Activated naive CD4-positive, alpha-beta T cell treated with anti-CD3 and anti-CD28 coated beads, Interleukin-2, amount 10 ng/mL, durations not matched to agents 7 days and 5 days (primary cell): ENCODE data around the gene RYR2.

Source experiments
- CTCF ChIA-PET: fragments of 350-600 bp; sonication (Branson Sonifier 250); formaldehyde crosslinking; loops from one replicate; lab custom pipeline; 2021; ENCODE audit warnings: antibody characterized with exemption; lab: Charles Lee
- DNase-seq: peaks from one replicate; pipeline ENCODE4 v3.0.0-alpha.2; 2020
- H3K27ac Mint-ChIP-seq: one replicate; pipeline ENCODE4 v1.8.0; 2021; ENCODE audit warnings: mild to moderate bottlenecking, moderate library complexity, mixed read lengths
- H3K27me3 Mint-ChIP-seq: one replicate; pipeline ENCODE4 v1.8.0; 2021; ENCODE audit warnings: mild to moderate bottlenecking, mixed read lengths
- H3K36me3 Mint-ChIP-seq: one replicate; pipeline ENCODE4 v1.8.0; 2021; ENCODE audit warnings: mixed read lengths
- H3K4me1 Mint-ChIP-seq: one replicate; pipeline ENCODE4 v1.8.0; 2021; ENCODE audit warnings: mixed read lengths
- H3K4me3 Mint-ChIP-seq: one replicate; pipeline ENCODE4 v1.8.0; 2021; ENCODE audit warnings: mild to moderate bottlenecking, moderate library complexity, mixed read lengths
- H3K9me3 Mint-ChIP-seq: one replicate; pipeline ENCODE4 v1.8.0; 2021; ENCODE audit warnings: mixed read lengths

RYR2 gene

DNA sequence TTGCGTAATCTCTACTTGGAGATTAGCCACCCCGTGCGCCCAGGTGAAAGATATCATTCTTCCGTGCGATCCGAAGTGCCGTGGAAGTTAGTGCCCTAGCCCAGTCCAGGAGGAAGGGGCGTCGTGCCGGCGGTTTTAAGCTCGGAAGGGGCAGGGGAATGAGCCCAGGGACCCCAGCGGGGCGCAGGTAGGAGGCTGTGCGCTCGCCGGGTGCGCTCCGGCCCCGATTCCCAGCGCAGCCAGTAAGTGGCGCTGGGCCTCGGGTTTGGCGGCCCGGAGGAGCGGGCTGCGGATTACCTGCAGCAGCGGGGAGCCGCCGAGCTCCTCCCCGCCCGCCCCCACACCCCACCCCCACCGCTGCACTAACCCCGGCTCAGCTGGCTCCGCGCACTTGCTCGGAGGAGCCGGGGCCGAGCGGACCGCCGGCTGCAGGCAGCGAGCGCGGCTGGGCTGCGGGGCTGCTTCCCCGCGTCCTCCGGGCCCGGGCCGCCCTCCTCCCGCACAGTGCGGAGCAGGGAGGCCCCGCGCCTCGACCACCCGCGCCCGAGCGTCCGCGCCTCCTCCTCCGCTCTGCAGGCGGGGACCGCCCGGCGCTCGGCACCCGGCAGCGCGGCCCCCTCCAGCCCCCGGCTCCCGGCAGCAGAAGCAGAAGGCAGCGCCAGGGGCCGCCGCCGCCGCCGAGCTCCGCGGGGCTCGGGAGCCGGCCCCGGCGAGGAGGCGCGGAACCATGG is at the start of gene RYR2:
RYR2 (plus strand) TSS at position 390 of the 731 bp plus-strand sequence; CDS start at position 728, 338 bp downstream.
- DNase-seq: no peak
- Mint-ChIP-seq H3K4me3 (no peak within 1 kb of the TSS), H3K27ac (peak within 1 kb of the TSS; percentile 80), H3K27me3 (peaks cover 48% of the 10 kb centered on the region), H3K36me3 (peaks cover 2% of the 10 kb centered on the region), H3K4me1 (peaks cover 3% of the 10 kb centered on the region), H3K9me3 (no peaks in the 10 kb centered on the region)
- CTCF ChIA-PET: no interaction called here

DNA sequence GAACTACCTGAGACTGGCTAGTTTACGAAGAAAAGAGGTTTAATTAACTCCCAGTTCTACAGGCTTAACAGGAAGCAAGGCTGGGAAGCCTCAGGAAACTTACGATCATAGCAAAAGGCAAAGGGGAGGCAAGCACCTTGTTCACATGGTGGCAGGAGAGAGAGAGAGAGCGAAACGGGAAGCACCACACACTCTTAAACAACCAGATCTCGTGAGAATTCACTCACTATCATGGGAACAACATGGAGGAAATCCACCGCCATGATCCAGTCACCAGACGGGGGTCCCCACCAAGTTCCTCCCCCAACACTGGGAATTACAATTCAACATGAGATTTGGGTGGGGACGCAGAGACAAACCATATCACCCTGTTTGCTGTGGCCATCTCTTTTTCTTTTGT is 49.5 kb upstream of the RYR2 start:
- Mint-ChIP-seq H3K4me3 (no peak overlapping the region), H3K9me3 (no peaks in the 10 kb centered on the region), H3K27ac (no peak overlapping the region), H3K4me1 (no peaks in the 10 kb centered on the region), H3K36me3 (no peaks in the 10 kb centered on the region), H3K27me3 (no peaks in the 10 kb centered on the region)
- DNase-seq: no peak
- CTCF ChIA-PET: no interaction called here

DNA sequence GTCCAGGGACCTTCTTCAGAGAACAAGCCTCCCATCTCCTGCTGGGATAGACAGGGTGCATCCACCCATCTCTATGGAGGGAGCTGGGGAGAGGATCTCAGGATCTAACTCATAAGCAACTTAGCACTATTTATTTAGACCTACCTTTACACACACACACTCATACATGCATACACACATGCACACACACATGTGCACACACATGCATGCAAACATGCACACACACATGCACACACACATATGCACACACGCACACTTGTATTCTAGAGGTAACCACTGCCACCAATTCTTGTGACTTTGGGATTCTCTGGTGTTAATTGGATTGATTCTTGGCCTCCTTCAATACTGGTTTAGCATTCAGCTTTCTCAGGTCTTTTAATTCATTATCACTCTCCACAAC is 47.5 kb upstream of the RYR2 start:
- Mint-ChIP-seq H3K27me3 (no peaks in the 10 kb centered on the region), H3K36me3 (no peaks in the 10 kb centered on the region), H3K9me3 (no peaks in the 10 kb centered on the region), H3K4me1 (no peaks in the 10 kb centered on the region), H3K27ac (no peak overlapping the region), H3K4me3 (no peak overlapping the region)
- CTCF ChIA-PET: no interaction called here
- no peak for DNase-seq

DNA sequence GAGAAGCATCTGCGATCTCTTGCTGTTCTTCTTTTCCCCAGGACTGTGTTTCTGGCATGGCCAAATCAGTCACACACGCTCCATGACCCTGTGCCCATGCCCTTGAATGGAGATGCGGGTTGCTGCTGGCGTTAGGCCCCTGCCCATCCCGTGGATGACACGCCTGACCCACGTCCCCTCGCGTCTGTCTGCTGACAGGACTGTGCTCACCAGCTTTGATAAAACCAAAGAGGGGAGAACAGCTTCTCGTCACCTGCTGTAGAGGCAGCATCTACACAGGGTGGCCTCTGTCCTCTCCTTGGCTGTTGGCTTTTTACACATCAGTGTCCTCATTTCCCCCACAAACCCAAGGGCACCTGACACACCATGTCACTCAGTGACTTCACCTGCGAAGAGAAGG is 44.6 kb upstream of the RYR2 start:
- H3K27ac Mint-ChIP-seq: no peak overlapping the region
- no peak overlapping the region for H3K4me3 Mint-ChIP-seq
- H3K36me3 Mint-ChIP-seq: no peaks in the 10 kb centered on the region
- CTCF ChIA-PET: no interaction called here
- no peaks in the 10 kb centered on the region for H3K4me1 Mint-ChIP-seq
- no peak for DNase-seq
- no peaks in the 10 kb centered on the region for H3K27me3 Mint-ChIP-seq
- no peaks in the 10 kb centered on the region for H3K9me3 Mint-ChIP-seq

DNA sequence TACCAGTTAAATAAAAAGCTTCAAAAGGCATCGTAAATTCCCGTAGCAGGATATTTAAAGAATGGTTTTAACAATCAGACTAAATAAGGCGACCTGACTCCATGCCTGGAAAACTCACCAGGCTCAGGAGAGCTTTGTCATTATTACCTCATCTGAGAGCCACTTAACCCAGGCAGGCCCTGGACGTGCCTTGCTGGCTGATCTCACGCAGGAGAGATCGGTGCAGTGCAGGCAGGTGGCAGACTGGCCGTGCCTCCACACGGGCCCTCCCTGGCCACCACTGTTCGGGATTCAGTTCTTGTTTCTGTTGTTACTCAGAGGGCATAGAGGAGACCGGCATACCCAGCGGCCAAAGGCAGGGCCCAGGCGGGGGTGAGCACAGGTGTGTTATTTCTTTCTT is 44.1 kb upstream of the RYR2 start:
- Mint-ChIP-seq H3K9me3 (no peaks in the 10 kb centered on the region), H3K4me1 (no peaks in the 10 kb centered on the region), H3K27me3 (no peaks in the 10 kb centered on the region), H3K27ac (no peak overlapping the region), H3K36me3 (no peaks in the 10 kb centered on the region), H3K4me3 (no peak overlapping the region)
- CTCF ChIA-PET: no interaction called here
- no peak for DNase-seq

DNA sequence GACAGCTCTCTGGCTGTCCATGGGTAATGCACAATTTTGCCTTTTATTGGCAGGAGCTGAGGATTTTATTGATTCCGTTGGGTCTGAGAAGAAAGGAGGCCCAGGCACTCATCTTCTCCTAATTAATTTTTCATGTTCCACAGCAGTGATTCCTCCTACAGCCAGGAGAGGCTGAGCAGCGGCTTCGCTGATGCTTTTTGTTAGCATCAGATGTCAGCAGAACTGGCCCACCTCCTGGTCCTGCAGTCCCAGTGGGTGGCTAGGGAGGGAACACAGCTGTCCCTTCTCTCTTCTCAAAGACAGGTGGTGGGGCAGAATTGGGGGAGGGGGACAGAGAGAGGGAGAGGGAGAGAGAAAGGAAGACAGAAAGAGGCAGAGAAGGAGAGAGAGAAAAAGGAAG is 43.4 kb upstream of the RYR2 start:
- no peak for DNase-seq
- H3K27ac Mint-ChIP-seq: no peak overlapping the region
- H3K4me1 Mint-ChIP-seq: no peaks in the 10 kb centered on the region
- H3K9me3 Mint-ChIP-seq: no peaks in the 10 kb centered on the region
- H3K27me3 Mint-ChIP-seq: no peaks in the 10 kb centered on the region
- no peak overlapping the region for H3K4me3 Mint-ChIP-seq
- no peaks in the 10 kb centered on the region for H3K36me3 Mint-ChIP-seq
- CTCF ChIA-PET: no interaction called here

DNA sequence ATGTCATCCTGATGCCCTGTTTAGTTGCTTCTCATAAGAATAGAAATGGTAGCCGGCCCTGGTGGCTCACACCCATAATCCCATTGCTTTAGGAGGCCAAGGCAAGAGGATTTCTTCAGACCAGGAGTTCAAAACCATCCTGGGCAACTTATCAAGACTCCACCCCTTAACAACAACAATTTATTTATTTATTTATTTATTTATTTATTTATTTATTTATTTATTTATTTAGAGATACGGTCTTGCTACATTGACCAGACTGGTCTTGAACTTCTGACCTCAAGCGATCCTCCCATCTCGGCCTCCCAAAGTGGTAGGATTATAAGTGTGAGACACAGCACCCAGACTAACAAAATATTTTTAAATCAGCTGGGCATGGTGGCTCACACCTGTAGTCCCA is 41.8 kb upstream of the RYR2 start:
- CTCF ChIA-PET: no interaction called here
- no peak for DNase-seq
- Mint-ChIP-seq H3K27ac (no peak overlapping the region), H3K27me3 (no peaks in the 10 kb centered on the region), H3K36me3 (no peaks in the 10 kb centered on the region), H3K4me3 (no peak overlapping the region), H3K9me3 (no peaks in the 10 kb centered on the region), H3K4me1 (no peaks in the 10 kb centered on the region)

DNA sequence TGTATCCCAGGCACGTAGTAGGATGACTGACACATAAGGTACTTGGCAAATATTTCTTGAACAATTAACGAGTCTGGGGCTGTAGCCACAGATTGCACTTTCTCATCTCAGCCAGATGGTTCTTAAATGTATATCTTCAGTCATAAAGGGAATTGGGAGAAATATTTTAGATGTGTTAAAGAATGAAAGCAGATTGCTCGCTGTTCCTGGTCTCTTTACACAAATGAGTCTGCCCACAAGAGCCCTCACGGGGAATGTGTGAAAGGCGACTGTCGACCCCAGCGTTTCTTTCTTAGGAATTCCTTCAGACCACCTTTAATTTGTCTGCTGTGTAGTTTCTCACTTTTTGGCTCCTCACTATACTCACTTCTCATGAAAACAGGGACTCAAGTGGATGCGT is 38.5 kb upstream of the RYR2 start:
- CTCF ChIA-PET: no interaction called here
- H3K27me3 Mint-ChIP-seq: no peaks in the 10 kb centered on the region
- H3K4me1 Mint-ChIP-seq: no peaks in the 10 kb centered on the region
- no peak overlapping the region for H3K27ac Mint-ChIP-seq
- H3K4me3 Mint-ChIP-seq: no peak overlapping the region
- H3K9me3 Mint-ChIP-seq: no peaks in the 10 kb centered on the region
- DNase-seq: no peak
- no peaks in the 10 kb centered on the region for H3K36me3 Mint-ChIP-seq

DNA sequence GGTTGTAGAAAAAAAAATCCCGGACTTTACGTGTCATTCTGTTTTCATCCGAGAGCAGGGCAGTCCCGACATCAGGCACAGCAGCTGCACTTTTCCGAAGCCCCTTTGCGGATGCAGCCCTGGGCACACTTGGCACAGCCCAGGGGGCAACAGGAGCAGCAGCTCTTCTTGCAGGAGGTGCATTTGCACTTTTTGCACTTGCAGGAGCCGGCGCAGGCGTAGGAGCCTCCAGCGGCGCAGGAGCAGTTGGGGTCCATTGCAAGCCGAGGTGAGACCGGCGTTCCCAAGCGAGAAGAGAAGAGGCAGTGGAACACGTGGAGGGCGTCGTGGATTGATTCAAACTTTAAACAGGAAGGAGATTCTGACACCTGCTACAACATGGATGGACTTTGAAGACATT is 37.9 kb upstream of the RYR2 start, which contains the start of gene MT1HL1:
MT1HL1 (minus strand) TSS at position 326 of the 400 bp plus-strand sequence; CDS start at position 257, 69 bp downstream.
- H3K27me3 Mint-ChIP-seq: no peaks in the 10 kb centered on the region
- no peak within 1 kb of the TSS for H3K4me3 Mint-ChIP-seq
- H3K36me3 Mint-ChIP-seq: no peaks in the 10 kb centered on the region
- DNase-seq: no peak
- CTCF ChIA-PET: no interaction called here
- no peaks in the 10 kb centered on the region for H3K4me1 Mint-ChIP-seq
- no peak within 1 kb of the TSS for H3K27ac Mint-ChIP-seq
- H3K9me3 Mint-ChIP-seq: no peaks in the 10 kb centered on the region

DNA sequence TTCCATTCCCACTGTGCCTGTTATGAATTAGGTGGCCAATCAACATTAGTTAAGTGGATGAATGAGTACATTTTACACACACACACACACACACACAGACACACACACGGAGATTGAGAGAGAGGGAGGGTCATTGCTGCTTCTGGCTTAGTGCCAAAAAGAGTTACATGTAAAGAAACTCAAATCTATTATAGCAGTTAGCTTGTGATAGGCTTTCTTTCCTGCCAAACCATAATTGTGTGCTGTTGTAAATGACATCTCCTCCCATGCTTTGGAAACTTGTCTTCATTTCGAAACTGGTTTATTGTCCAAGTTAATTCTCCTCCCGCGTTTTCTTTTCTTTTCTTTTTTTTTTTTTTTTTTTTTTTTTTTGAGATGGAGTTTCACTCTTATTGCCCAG is 36.3 kb upstream of the RYR2 start:
- CTCF ChIA-PET: no interaction called here
- no peak for DNase-seq

DNA sequence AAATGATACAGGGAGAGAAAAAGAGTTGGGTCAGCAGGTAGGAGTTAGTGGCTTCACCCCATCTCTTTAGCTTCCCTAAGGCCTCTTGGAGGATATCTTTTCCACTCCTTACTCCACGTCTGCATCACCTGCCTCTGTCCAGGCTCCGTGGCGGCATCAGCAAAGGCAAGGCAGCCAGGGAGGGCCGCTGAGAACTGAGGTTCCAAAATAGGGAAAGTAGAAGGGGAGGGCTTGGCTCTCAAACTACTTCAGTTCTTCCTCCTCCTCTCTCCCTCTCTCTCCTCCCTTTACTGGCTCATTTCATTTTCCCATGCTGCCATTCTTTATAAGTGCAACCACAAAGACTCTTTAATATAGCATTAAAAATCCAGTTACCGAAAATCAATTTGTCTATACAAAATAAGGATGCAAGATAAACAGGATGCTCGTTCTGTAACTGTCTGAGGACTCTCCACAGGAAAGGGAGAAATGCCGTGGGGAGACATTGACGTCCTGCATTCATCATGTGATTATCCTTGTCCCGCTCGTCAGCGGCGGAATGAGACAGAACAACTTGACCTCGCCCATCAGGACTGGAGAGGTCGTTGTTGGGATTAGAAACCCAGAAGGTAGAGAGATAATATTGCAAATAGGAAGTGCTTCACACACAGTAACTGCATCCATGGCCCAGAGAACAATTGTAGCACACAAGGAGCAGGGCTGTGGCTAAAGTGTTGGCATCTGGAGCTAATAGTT is 34.7 kb upstream of the RYR2 start:
- Mint-ChIP-seq H3K9me3 (no peaks in the 10 kb centered on the region), H3K36me3 (no peaks in the 10 kb centered on the region), H3K4me3 (no peak overlapping the region), H3K4me1 (no peaks in the 10 kb centered on the region), H3K27ac (no peak overlapping the region), H3K27me3 (no peaks in the 10 kb centered on the region)
- CTCF ChIA-PET: interaction anchor here (0.6 kb wide), 1 partner anchor 248 kb away, joined by 3 read pairs; no protein-coding TSS in a partner anchor
- no peak for DNase-seq

More for the DNA sequence above, 36.3 kb upstream of the RYR2 start:
- Mint-ChIP-seq H3K27ac (no peak overlapping the region), H3K4me1 (no peaks in the 10 kb centered on the region), H3K36me3 (no peaks in the 10 kb centered on the region), H3K4me3 (no peak overlapping the region), H3K27me3 (no peaks in the 10 kb centered on the region), H3K9me3 (no peaks in the 10 kb centered on the region)

DNA sequence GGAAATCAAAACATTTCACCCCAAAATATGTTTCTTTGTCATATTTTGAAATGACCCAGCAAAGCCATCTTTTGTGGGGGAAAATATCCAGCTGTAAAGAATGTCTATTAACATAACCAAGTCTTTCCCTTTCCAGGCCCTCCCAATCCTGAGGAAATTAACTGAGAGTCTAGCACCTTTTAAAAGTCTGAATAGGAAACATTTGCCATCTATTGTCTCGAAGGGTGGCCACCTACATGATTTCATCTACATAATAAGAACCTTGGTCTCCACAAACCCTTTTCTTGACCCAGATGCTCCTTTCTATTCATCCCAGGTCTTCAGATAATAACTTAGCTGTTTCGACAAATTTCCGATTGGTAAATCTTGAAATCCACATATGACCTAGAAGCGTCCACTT is 32.4 kb upstream of the RYR2 start:
- CTCF ChIA-PET: no interaction called here
- Mint-ChIP-seq H3K4me3 (no peak overlapping the region), H3K4me1 (no peaks in the 10 kb centered on the region), H3K27me3 (no peaks in the 10 kb centered on the region), H3K36me3 (no peaks in the 10 kb centered on the region), H3K9me3 (no peaks in the 10 kb centered on the region), H3K27ac (no peak overlapping the region)
- no peak for DNase-seq

DNA sequence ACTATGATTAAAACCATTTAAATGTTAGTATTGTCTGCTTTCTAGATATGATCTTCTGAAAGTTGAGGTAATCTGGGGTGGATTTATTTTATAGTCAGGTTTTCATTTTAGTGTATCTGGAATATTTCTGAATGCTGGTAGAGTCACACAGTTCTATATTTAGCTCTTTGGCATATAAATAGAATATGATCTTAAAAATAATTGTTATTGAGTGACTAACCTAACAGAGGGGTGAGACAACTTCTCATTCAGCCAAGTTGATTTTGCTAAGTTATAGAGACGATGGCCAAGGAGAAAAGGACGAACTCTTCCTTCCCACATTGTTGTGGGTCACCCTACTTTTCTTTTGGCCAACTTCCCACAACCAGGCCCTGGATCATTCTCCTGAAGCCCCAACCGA is 30.6 kb upstream of the RYR2 start:
- CTCF ChIA-PET: no interaction called here
- Mint-ChIP-seq H3K27me3 (no peaks in the 10 kb centered on the region), H3K27ac (no peak overlapping the region), H3K9me3 (no peaks in the 10 kb centered on the region), H3K4me1 (no peaks in the 10 kb centered on the region), H3K36me3 (no peaks in the 10 kb centered on the region), H3K4me3 (no peak overlapping the region)
- DNase-seq: no peak

DNA sequence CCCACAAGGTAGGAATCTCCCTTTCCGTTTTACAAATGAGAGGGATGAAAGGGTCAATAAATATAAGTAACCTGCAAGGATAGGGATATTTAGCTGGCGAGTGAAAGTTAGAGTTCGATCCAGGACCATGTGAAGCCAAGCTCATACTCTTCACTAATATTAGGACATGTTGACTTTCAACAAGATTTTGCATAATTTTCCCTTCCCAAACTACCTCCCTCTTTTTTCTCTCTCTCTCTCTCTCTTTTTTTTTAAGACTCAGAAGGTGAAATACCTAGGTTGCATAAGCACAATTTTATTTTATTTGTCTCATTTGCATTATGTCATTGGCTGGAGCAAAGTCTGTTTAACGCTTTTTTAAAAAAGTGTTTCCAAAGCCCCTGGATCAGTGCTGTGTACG is 29.6 kb upstream of the RYR2 start:
- Mint-ChIP-seq H3K27me3 (no peaks in the 10 kb centered on the region), H3K27ac (no peak overlapping the region), H3K9me3 (no peaks in the 10 kb centered on the region), H3K4me1 (no peaks in the 10 kb centered on the region), H3K36me3 (no peaks in the 10 kb centered on the region), H3K4me3 (no peak overlapping the region)
- DNase-seq: no peak
- CTCF ChIA-PET: no interaction called here

DNA sequence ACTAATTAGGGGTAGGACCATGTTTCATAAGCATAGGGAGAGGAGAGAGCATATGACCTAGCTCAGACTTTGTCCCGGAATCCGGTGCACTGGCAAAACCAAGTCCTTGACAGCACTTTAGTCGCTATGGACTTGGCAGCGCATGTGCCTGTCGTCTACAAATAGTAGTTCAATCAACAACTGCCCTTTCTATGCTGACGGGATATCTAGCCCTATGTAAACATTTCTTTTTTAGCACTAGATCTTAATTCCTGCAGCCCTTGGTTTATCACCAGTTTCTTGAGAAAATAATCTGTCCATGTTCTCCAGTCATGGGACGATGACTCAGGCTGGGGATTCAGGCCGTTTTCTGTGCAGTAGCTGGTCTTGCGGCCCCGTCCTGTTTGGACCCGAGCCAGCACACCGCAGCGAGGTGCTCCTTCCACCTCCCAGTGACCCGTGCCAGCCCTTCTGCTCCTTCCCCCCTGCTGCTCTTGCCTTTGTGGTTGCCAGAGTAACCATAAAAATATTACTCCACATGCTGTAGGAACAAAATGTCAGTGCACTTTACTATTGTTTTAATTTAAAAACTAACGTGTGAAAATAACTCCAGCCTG is 29.1 kb upstream of the RYR2 start:
- no peaks in the 10 kb centered on the region for H3K9me3 Mint-ChIP-seq
- no peak overlapping the region for H3K27ac Mint-ChIP-seq
- CTCF ChIA-PET: no interaction called here
- DNase-seq: no peak
- H3K36me3 Mint-ChIP-seq: no peaks in the 10 kb centered on the region
- no peaks in the 10 kb centered on the region for H3K4me1 Mint-ChIP-seq
- peaks cover 2% of the 10 kb centered on the region for H3K27me3 Mint-ChIP-seq
- no peak overlapping the region for H3K4me3 Mint-ChIP-seq
